Measurements from ENCODE around the gene TMEM164.

Gene TMEM164

GRCh38 chrX:110146521-110146920 is 143.6 kb downstream of the TMEM164 start:
- TF ChIP-seq FOXP2 (optimal IDR thresholded peaks at IDR 0.05; ENCODE audit: borderline replicate concordance, extremely low read depth, extremely low read length, insufficient read depth): no peak
- no peak for TF ChIP-seq POLR2AphosphoS5 (IDR thresholded peaks at IDR 0.05; ENCODE audit: low read depth, low read length)
- TF ChIP-seq SIN3A (IDR thresholded peaks at IDR 0.05; ENCODE audit: borderline replicate concordance, insufficient read depth, low read length): no peak
- TF ChIP-seq, protein P1, sequence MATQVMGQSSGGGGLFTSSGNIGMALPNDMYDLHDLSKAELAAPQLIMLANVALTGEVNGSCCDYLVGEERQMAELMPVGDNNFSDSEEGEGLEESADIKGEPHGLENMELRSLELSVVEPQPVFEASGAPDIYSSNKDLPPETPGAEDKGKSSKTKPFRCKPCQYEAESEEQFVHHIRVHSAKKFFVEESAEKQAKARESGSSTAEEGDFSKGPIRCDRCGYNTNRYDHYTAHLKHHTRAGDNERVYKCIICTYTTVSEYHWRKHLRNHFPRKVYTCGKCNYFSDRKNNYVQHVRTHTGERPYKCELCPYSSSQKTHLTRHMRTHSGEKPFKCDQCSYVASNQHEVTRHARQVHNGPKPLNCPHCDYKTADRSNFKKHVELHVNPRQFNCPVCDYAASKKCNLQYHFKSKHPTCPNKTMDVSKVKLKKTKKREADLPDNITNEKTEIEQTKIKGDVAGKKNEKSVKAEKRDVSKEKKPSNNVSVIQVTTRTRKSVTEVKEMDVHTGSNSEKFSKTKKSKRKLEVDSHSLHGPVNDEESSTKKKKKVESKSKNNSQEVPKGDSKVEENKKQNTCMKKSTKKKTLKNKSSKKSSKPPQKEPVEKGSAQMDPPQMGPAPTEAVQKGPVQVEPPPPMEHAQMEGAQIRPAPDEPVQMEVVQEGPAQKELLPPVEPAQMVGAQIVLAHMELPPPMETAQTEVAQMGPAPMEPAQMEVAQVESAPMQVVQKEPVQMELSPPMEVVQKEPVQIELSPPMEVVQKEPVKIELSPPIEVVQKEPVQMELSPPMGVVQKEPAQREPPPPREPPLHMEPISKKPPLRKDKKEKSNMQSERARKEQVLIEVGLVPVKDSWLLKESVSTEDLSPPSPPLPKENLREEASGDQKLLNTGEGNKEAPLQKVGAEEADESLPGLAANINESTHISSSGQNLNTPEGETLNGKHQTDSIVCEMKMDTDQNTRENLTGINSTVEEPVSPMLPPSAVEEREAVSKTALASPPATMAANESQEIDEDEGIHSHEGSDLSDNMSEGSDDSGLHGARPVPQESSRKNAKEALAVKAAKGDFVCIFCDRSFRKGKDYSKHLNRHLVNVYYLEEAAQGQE (IDR thresholded peaks at IDR 0.05; ENCODE audit: insufficient read depth in 1 of 2, low read depth in 2 of 2, low read length in 2 of 2): no peak
- no peak for TF ChIP-seq TAF1 (IDR thresholded peaks at IDR 0.05; ENCODE audit: borderline replicate concordance, insufficient read depth, low read length)

DNA sequence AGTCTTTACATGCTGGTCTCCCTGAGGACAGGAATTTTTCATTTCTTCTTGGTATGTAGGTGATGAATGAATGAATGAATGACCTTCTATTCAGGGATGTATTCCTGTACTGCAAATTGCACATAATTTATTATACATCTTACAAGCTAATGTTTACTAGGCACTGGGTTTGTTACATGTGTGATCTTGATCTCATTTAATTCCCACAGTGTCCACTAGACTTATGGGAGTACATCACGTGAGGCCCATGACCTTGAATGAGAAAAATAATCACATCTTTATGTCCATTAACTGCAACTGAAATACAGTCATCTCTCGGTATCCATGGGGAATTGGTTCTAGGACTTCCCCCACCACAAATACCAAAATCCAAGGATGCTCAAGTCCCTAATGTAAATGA is 150.3 kb downstream of the TMEM164 start:
- TF ChIP-seq, protein P1 (IDR thresholded peaks at IDR 0.05; ENCODE audit: insufficient read depth in 1 of 2, low read depth in 2 of 2, low read length in 2 of 2): no peak
- TF ChIP-seq SIN3A (IDR thresholded peaks at IDR 0.05; ENCODE audit: borderline replicate concordance, insufficient read depth, low read length) (no peak), FOXP2 (optimal IDR thresholded peaks at IDR 0.05; ENCODE audit: borderline replicate concordance, extremely low read depth, extremely low read length, insufficient read depth) (no peak), TAF1 (IDR thresholded peaks at IDR 0.05; ENCODE audit: borderline replicate concordance, insufficient read depth, low read length) (no peak), POLR2AphosphoS5 (IDR thresholded peaks at IDR 0.05; ENCODE audit: low read depth, low read length) (no peak)

GRCh38 chrX:110153896-110154295 is 151.0 kb downstream of the TMEM164 start:
- TF ChIP-seq, protein P1 (IDR thresholded peaks at IDR 0.05; ENCODE audit: insufficient read depth in 1 of 2, low read depth in 2 of 2, low read length in 2 of 2): no peak
- TF ChIP-seq POLR2AphosphoS5 (IDR thresholded peaks at IDR 0.05; ENCODE audit: low read depth, low read length): no peak
- no peak for TF ChIP-seq FOXP2 (optimal IDR thresholded peaks at IDR 0.05; ENCODE audit: borderline replicate concordance, extremely low read depth, extremely low read length, insufficient read depth)
- TF ChIP-seq TAF1 (IDR thresholded peaks at IDR 0.05; ENCODE audit: borderline replicate concordance, insufficient read depth, low read length): no peak
- no peak for TF ChIP-seq SIN3A (IDR thresholded peaks at IDR 0.05; ENCODE audit: borderline replicate concordance, insufficient read depth, low read length)

DNA sequence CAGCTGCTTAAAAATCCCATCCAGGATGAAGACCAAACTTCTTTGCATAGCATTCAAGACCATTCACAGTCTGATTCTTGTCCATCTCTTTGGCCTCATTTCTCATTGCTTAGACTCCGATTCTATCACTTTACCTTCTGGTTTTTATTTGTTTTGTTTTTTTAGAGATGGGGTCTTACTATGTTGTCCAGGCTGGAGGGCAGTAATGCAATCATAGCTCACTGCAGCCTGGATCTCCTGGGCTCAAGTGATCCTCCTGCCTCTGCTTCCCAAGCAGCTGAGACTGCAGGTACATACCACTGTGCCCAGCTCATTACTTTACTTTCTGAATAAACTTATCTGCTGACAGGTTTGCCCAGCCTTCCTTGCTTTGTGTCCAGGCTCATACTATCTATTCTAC is 152.8 kb downstream of the TMEM164 start:
- TF ChIP-seq FOXP2 (optimal IDR thresholded peaks at IDR 0.05; ENCODE audit: borderline replicate concordance, extremely low read depth, extremely low read length, insufficient read depth) (no peak), TAF1 (IDR thresholded peaks at IDR 0.05; ENCODE audit: borderline replicate concordance, insufficient read depth, low read length) (no peak), SIN3A (IDR thresholded peaks at IDR 0.05; ENCODE audit: borderline replicate concordance, insufficient read depth, low read length) (no peak), POLR2AphosphoS5 (IDR thresholded peaks at IDR 0.05; ENCODE audit: low read depth, low read length) (no peak)
- TF ChIP-seq, protein P1 (IDR thresholded peaks at IDR 0.05; ENCODE audit: insufficient read depth in 1 of 2, low read depth in 2 of 2, low read length in 2 of 2): no peak

All from PFSK-1 (cell line).